B cell (primary cell): Measurements from ENCODE around the gene RABEP2. TPM values are rescaled to one million over a fixed set of nuclear protein-coding genes. Genes with fewer than 3 reads are reported as not detected.

Source experiments
- ATAC-seq: fragments of 200-7000 bp; cut with Tn5 transposase; one replicate; pipeline ENCODE4 v1.10.0; 2021; ENCODE audit warnings: low read depth, mild to moderate bottlenecking, moderate number of reproducible peaks, moderate library complexity
- CTCF ChIA-PET: fragments of 350-600 bp; sonication (Branson Sonifier 250); formaldehyde crosslinking; loops from one replicate; lab custom pipeline; 2021; ENCODE audit warnings: antibody characterized with exemption, inconsistent platforms; lab: Charles Lee
- POLR2A ChIA-PET: fragments of 350-600 bp; sonication (Branson Sonifier 250); formaldehyde crosslinking; loops from one replicate; lab custom pipeline; 2021; ENCODE audit warnings: antibody characterized with exemption; lab: Charles Lee
- DNase-seq: peaks from one replicate; pipeline ENCODE4 v3.0.0; 2013
- H2AFZ ChIP-seq: 2 replicates; pipeline ENCODE4 v1.6.1; 2012; ENCODE audit warnings: mild to moderate bottlenecking, low read depth, low read length; ENCODE audit not compliant: insufficient read depth, poor library complexity, severe bottlenecking
- H3K27ac ChIP-seq, 2 donors: 1 replicate in 1 of 2; 2 replicates in 1 of 2; pipeline ENCODE4 v1.5.1; 2012 to 2013; ENCODE audit warnings: low read length in 2 of 2, mild to moderate bottlenecking in 2 of 2, moderate library complexity in 1 of 2
- H3K27me3 ChIP-seq, 4 experiments: fragments of 200-600 bp in 1 of 4; sonication (generic) in 1 of 4; replicated peaks in 1 of 4; 1 replicate in 2 of 4; 2 replicates in 2 of 4; pipeline versions ENCODE4 v1.6.1 to v1.7.0; 2013 to 2016; ENCODE audit warnings: low read length in 3 of 4, mild to moderate bottlenecking in 2 of 4, mixed read lengths in 1 of 4, moderate library complexity in 1 of 4; ENCODE audit not compliant: insufficient read depth in 4 of 4, control insufficient read depth in 3 of 4; ENCODE audit errors: control extremely low read depth in 1 of 4
- H3K36me3 ChIP-seq, 2 experiments: replicated peaks in 1 of 2; 1 replicate in 1 of 2; 2 replicates in 1 of 2; pipeline versions ENCODE4 v1.6.1 to v1.7.1; 2013; ENCODE audit warnings: low read length in 1 of 2; ENCODE audit not compliant: insufficient read depth in 2 of 2, control insufficient read depth in 1 of 2; ENCODE audit errors: control extremely low read depth in 1 of 2, extremely low read depth in 1 of 2
- H3K4me1 ChIP-seq, 2 donors: fragments of 200-600 bp in 1 of 2; sonication (generic) in 1 of 2; 1 replicate in 1 of 2; 2 replicates in 1 of 2; pipeline versions ENCODE4 v1.5.1 to v1.6.1; 2013 to 2017; ENCODE audit warnings: low read length in 2 of 2; ENCODE audit not compliant: control insufficient read depth in 2 of 2, insufficient read depth in 2 of 2
- H3K4me2 ChIP-seq: replicated peaks from 2 replicates; pipeline ENCODE3; 2012; ENCODE audit warnings: mild to moderate bottlenecking, low read depth, low read length; ENCODE audit not compliant: poor library complexity, severe bottlenecking
- H3K4me3 ChIP-seq, 5 experiments: fragments of 200-600 bp in 1 of 5; sonication (generic) in 1 of 5; 1 replicate in 3 of 5; 2 replicates in 2 of 5; pipeline versions ENCODE4 v1.5.1 to v1.7.0; 2011 to 2016; ENCODE audit warnings: low read length in 4 of 5, mild to moderate bottlenecking in 4 of 5, low read depth in 2 of 5, control low read depth in 1 of 5, moderate library complexity in 1 of 5; ENCODE audit not compliant: insufficient read depth in 1 of 5; ENCODE audit errors: control extremely low read depth in 1 of 5, extremely low read depth in 1 of 5
- H3K79me2 ChIP-seq: fragments of 200-600 bp; sonication (generic); one replicate; pipeline ENCODE4 v1.6.0; 2016; ENCODE audit warnings: low read length; ENCODE audit not compliant: control insufficient read depth, insufficient read depth
- H3K9ac ChIP-seq: fragments of 200-600 bp; sonication (generic); 2 replicates; pipeline ENCODE4 v1.6.1; 2017; ENCODE audit warnings: mild to moderate bottlenecking, low read length, moderate library complexity
- H3K9me3 ChIP-seq, 3 donors: one replicate each; pipeline versions ENCODE4 v1.6.1 to v1.7.1; 2013; ENCODE audit warnings: low read length in 2 of 3; ENCODE audit not compliant: control insufficient read depth in 2 of 3, insufficient read depth in 1 of 3; ENCODE audit errors: control extremely low read depth in 1 of 3
- H4K20me1 ChIP-seq: 2 replicates; pipeline ENCODE4 v1.6.0; 2012; ENCODE audit warnings: mild to moderate bottlenecking, low read length; ENCODE audit not compliant: insufficient read depth, control insufficient read depth, poor library complexity, severe bottlenecking
- H3K27ac Mint-ChIP-seq: one replicate; pipeline ENCODE4 v1.8.0; 2021; ENCODE audit warnings: mixed read lengths
- H3K27me3 Mint-ChIP-seq: one replicate; pipeline ENCODE4 v1.8.0; 2021; ENCODE audit warnings: mixed read lengths
- H3K4me1 Mint-ChIP-seq: one replicate; pipeline ENCODE4 v1.8.0; 2021; ENCODE audit warnings: mixed read lengths
- H3K4me3 Mint-ChIP-seq: one replicate; pipeline ENCODE4 v1.8.0; 2021; ENCODE audit warnings: mixed read lengths
- H3K9me3 Mint-ChIP-seq: one replicate; pipeline ENCODE4 v1.8.0; 2022; ENCODE audit warnings: mixed read lengths; ENCODE audit not compliant: insufficient read depth
- EZH2 ChIP-seq: IDR thresholded peaks from 2 replicates; pipeline ENCODE4 v1.6.1; 2012; ENCODE audit warnings: borderline replicate concordance, low read depth, mild to moderate bottlenecking, moderate library complexity, low read length; ENCODE audit not compliant: insufficient read depth, poor library complexity, severe bottlenecking
- WGBS: methylation state at CpG from one replicate; pipeline ENCODE4 v1.1.5; 2013; ENCODE audit warnings: missing lambda C conversion rate; ENCODE audit not compliant: insufficient coverage; 5-methylcytosine and 5-hydroxymethylcytosine counted together
- intact Hi-C: fragments of 100-400 bp; cut with micrococcal nuclease; formaldehyde crosslinking; loops from one replicate; pipeline ENCODE4 v1.10.0; 2022
- polyA plus RNA-seq: library from polyadenylated mRNA; depleted of rRNA; stranded (reverse); fragments of >200 nt; gene quantifications from 2 replicates; pipeline ENCODE4 v1.2.3, GENCODE V29; 2012
- total RNA-seq, 2 donors: library from RNA; stranded (reverse); fragments of 120-200 nt in 1 of 2; gene quantifications; 1 replicate in 1 of 2; 2 replicates in 1 of 2; pipeline versions ENCODE4 v1.2.3 to v1.2.4, GENCODE V29; 2013 to 2022
- TF ChIP-seq, protein P1 (sequence below): fragments of 200-600 bp; IDR thresholded peaks from one replicate; pipeline ENCODE4 v1.8.0; 2022; ENCODE audit warnings: antibody characterized with exemption, mild to moderate bottlenecking

Gene RABEP2
- total and polyA plus RNA-seq, 2 donors (not counting 1 experiment from before 2014, with no cell fraction given) = 136 to 178 TPM

DNA sequence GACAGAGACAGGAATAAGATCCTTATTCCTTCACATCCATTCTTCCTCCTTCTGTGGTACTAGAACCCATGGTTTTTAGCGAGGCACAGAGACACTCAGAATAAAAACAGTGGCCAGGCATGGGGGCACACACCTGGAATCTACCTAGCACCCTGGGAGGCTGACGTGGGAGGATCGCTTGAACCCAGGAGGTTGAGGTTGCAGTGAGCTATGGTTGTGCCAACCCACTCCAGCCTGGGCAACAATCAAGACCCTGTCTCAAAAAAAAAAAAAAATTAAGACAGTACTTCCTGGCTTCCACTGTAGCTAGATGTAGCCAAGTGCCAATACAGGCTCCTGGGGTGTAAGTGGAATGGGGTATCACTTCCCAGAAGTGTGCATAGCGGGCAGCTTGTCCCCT is 42.1 kb upstream of the RABEP2 start:
- H3K4me1 Mint-ChIP-seq = no peaks in the 10 kb centered on the region
- H3K9me3 Mint-ChIP-seq = no peaks in the 10 kb centered on the region
- no peaks in the 10 kb centered on the region for H3K27me3 Mint-ChIP-seq
- no peak for TF ChIP-seq EZH2
- TF ChIP-seq, protein P1, sequence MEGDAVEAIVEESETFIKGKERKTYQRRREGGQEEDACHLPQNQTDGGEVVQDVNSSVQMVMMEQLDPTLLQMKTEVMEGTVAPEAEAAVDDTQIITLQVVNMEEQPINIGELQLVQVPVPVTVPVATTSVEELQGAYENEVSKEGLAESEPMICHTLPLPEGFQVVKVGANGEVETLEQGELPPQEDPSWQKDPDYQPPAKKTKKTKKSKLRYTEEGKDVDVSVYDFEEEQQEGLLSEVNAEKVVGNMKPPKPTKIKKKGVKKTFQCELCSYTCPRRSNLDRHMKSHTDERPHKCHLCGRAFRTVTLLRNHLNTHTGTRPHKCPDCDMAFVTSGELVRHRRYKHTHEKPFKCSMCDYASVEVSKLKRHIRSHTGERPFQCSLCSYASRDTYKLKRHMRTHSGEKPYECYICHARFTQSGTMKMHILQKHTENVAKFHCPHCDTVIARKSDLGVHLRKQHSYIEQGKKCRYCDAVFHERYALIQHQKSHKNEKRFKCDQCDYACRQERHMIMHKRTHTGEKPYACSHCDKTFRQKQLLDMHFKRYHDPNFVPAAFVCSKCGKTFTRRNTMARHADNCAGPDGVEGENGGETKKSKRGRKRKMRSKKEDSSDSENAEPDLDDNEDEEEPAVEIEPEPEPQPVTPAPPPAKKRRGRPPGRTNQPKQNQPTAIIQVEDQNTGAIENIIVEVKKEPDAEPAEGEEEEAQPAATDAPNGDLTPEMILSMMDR = no peak
- DNase-seq = no peak
- intact Hi-C loops = no loop called here
- H3K4me3 Mint-ChIP-seq = no peak overlapping the region
- H3K27ac ChIP-seq = no peak overlapping the region
- H3K79me2 ChIP-seq = no peaks in the 10 kb centered on the region
- H2AFZ ChIP-seq = no peak overlapping the region
- ChIA-PET CTCF (interaction anchor here (0.9 to 1.1 kb wide), 2 partner anchors 22 to 122 kb away, joined by 3 read pairs; no protein-coding TSS in a partner anchor), POLR2A (interaction anchor here (0.7 kb wide), 1 partner anchor 1643 kb away, joined by 3 read pairs; the partner anchor contains the start of gene ZNF689)
- peaks cover 5 to 25% of the 10 kb centered on the region in 2 experiments for H3K36me3 ChIP-seq
- no peak overlapping the region for H3K9ac ChIP-seq
- H3K27ac Mint-ChIP-seq = no peak overlapping the region
- no peak for ATAC-seq
- H3K27me3 ChIP-seq = no peaks in the 10 kb centered on the region
- no peak overlapping the region for H3K4me2 ChIP-seq
- H3K9me3 ChIP-seq = no peaks in the 10 kb centered on the region
- WGBS = 86% methylated on average over 1 of the region's 4 CpGs
- H3K4me1 ChIP-seq = no peaks in the 10 kb centered on the region
- no peaks in the 10 kb centered on the region for H4K20me1 ChIP-seq
- no peak overlapping the region for H3K4me3 ChIP-seq

- H3K4me1 Mint-ChIP-seq = no peaks in the 10 kb centered on the region
- H3K36me3 ChIP-seq = peaks cover 5 to 39% of the 10 kb centered on the region in 2 experiments
- intact Hi-C loops = no loop called here
- H3K9ac ChIP-seq = no peak overlapping the region
- no peak for ATAC-seq
- TF ChIP-seq, protein P1 = no peak
- TF ChIP-seq EZH2 = no peak
- H3K79me2 ChIP-seq = peaks cover 2% of the 10 kb centered on the region
- H4K20me1 ChIP-seq = no peaks in the 10 kb centered on the region
- ChIA-PET POLR2A (no interaction called here), CTCF (no interaction called here)
- H3K4me1 ChIP-seq = no peaks in the 10 kb centered on the region
- H3K27me3 Mint-ChIP-seq = no peaks in the 10 kb centered on the region
- H2AFZ ChIP-seq = no peak overlapping the region
- no peak overlapping the region for H3K4me3 ChIP-seq
- WGBS = 100% methylated on average over 1 of the region's 2 CpGs
- H3K9me3 ChIP-seq = no peaks in the 10 kb centered on the region
- no peak overlapping the region for H3K4me3 Mint-ChIP-seq
- no peaks in the 10 kb centered on the region for H3K9me3 Mint-ChIP-seq
- DNase-seq = no peak
- H3K27ac Mint-ChIP-seq = no peak overlapping the region
- H3K27me3 ChIP-seq = no peaks in the 10 kb centered on the region
- H3K4me2 ChIP-seq = no peak overlapping the region
- no peak overlapping the region for H3K27ac ChIP-seq
Measured at GRCh38 chr16:28964496-28964895, 39.5 kb upstream of the RABEP2 start.
